HEK293T (cell line): ENCODE measurements around the gene PRIM2.
"Not testable (repeated sequence)": the region's sequence is repeated elsewhere in the genome, so short reads cannot be mapped to it uniquely, and the experiment has no call there.

Experiments
- ARNT ChIP-seq: fragments of 450-650 bp; IDR thresholded peaks from 2 replicates; pipeline ENCODE4 v1.6.1; 2017; ENCODE audit warnings: mild to moderate bottlenecking
- BHLHE40 ChIP-seq: fragments of 450-650 bp; IDR thresholded peaks from 2 replicates; pipeline ENCODE4 v1.6.1; 2016; ENCODE audit warnings: mild to moderate bottlenecking, moderate library complexity, borderline replicate concordance
- ELF4 ChIP-seq: fragments of 450-650 bp; IDR thresholded peaks from 2 replicates; pipeline ENCODE4 v1.6.1; 2017; ENCODE audit warnings: antibody characterized with exemption
- FOXK2 ChIP-seq: fragments of 450-650 bp; IDR thresholded peaks from 2 replicates; pipeline ENCODE4 v1.6.1; 2016; ENCODE audit warnings: mild to moderate bottlenecking
- FOXM1 ChIP-seq: fragments of 450-650 bp; IDR thresholded peaks from 2 replicates; pipeline ENCODE4 v1.6.1; 2017; ENCODE audit warnings: mild to moderate bottlenecking, borderline replicate concordance
- HDGF ChIP-seq: fragments of 450-650 bp; IDR thresholded peaks from 2 replicates; pipeline ENCODE4 v1.6.1; 2017; ENCODE audit warnings: antibody characterized with exemption, borderline replicate concordance
- L3MBTL2 ChIP-seq: fragments of 450-650 bp; conservative IDR thresholded peaks from 2 replicates; pipeline ENCODE4 v1.6.1; 2016; ENCODE audit warnings: mild to moderate bottlenecking
- NFRKB ChIP-seq: fragments of 450-650 bp; IDR thresholded peaks from 2 replicates; pipeline ENCODE4 v1.6.1; 2016; ENCODE audit warnings: mild to moderate bottlenecking, moderate library complexity
- PKNOX1 ChIP-seq: fragments of 450-650 bp; IDR thresholded peaks from 2 replicates; pipeline ENCODE4 v1.6.1; 2016
- SUZ12 ChIP-seq: fragments of 450-650 bp; IDR thresholded peaks from 2 replicates; pipeline ENCODE4 v1.6.1; 2016; ENCODE audit warnings: mild to moderate bottlenecking
- ZNF384 ChIP-seq: fragments of 450-650 bp; IDR thresholded peaks from 2 replicates; pipeline ENCODE4 v1.6.1; 2016

GRCh38 chr6:57444787-57445186 lies 127.4 kb downstream of the PRIM2 start:
- TF ChIP-seq ARNT, HDGF, SUZ12, FOXM1, ELF4, L3MBTL2, BHLHE40, FOXK2, ZNF384, NFRKB, PKNOX1: not testable (repeated sequence)
